Kidney tubule cell (primary cell): ENCODE data around the gene CCDC85C.

ENCODE experiments used
- DNase-seq: peaks from one replicate; pipeline ENCODE4 v3.0.0-alpha.2; 2018; ENCODE audit warnings: low spot score

The CCDC85C gene

DNA sequence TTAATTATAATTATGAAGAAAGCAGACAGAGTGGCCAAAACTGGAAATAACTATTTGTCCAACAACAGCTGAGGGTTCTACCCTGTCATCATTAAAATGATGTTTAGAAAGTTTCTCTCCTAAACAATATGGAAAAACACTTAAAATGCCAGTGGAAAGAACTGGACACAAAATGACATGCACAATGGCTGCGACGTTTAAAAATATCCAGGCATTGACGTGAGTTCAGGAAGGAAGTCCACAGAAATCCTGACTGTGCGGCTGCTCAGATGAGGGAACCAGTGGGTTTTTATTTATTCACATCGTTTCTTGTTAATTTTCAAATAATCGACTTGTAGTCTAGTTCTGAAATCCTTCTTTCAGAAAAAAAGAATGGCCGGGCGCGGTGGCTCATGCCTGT, 64.5 kb downstream of the CCDC85C start:
- no peak for DNase-seq

DNA sequence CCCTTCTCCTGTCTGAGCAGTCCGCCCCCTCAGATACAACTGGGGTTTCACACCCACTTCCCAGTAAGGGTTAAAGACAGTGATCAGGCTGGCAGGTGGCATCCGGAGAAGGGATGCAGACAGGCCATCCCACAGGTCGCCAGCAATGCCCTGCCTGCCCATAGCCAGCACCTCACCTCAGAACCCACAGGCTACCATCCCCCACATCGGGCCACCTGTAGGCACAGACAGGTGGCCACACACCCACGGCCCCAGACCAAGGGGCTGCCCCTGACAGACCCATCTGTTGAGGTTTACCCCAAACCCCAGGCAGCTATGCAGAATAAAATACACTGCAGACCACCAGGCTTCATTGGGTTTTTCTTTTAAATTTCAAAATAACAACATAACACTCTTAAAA, 65.3 kb downstream of the CCDC85C start:
- no peak for DNase-seq

DNA sequence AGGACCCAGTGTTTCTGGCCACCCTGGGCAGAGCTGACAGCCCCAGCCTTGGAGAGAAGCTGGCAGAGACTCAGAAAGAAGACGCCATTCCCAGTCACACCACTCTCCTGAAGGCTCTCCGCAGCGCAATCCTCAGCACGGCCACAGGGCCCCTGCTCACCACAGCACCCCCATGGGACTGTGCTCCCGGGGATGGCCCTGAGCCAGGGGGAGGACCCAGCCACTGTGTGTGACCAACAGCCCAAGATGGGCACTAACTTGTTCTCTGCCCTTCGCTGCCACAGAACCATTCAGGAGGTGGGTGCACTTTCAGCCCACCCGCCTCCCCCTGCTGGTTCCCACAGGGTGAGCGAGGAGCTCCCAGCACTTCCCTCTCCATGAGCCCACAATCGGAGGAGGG, 65.7 kb downstream of the CCDC85C start:
- no peak for DNase-seq

DNA sequence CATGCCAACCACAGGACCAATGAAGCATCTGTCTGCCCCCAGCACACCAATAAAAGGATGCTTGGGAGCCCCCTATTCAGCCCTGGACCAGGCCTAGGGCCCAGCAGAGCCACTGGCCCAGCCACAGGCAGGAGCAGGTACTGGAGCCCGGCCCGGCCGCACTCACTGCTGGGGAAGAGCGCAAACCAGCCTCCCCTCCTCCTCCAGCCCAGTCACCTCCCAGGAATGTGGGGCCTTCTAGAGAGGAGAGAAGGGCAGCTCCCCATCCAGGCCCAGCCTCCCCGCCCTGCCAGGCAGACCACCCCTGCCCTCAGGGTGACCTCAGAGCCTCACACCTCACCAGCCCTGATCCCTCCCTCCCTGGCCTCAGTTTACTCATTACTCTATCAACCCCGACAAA, 66.6 kb downstream of the CCDC85C start:
- peak; percentile 71 for DNase-seq

DNA sequence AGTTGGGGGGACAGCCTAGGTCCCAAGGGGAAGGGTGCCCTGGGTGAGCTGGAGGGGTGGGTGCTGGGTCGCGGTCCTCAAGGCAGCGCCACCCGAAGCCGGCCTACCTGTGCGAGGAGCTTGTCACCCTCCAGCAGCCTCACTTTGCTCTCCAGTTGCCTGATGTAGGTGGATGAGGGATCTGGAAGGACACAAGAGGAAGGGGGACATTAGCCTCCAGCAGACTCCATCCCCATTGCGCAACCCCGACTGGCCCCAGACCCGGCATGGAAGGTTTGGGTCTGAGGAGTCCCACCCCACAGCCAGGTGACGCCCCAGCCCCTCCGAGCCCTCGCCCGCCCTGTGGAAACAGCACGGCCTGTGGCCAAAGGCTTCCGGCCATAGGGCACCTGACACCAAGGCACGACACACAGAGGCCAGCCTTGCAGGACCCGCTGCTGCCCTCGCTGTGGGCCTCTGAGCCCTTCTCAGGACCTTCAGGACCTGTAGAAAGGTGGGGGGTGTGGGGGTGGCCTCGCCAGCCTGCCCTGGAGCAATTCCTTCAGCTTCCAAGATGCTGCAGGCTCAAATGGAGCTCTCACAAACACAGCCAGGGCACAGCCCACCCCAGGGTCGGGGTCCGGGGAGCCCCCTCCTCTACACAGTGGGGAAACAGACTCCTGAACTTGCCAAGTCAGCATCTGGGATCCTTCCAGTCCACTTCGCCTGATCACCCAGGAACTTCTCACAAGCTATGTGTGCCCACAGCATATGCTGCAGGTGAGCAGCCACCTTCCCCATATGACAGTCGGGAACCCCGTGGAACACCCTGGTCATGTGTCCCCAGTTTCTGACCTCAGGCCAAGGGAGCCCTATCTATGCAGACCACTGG, 67.9 kb downstream of the CCDC85C start:
- DNase-seq, result no peak

DNA sequence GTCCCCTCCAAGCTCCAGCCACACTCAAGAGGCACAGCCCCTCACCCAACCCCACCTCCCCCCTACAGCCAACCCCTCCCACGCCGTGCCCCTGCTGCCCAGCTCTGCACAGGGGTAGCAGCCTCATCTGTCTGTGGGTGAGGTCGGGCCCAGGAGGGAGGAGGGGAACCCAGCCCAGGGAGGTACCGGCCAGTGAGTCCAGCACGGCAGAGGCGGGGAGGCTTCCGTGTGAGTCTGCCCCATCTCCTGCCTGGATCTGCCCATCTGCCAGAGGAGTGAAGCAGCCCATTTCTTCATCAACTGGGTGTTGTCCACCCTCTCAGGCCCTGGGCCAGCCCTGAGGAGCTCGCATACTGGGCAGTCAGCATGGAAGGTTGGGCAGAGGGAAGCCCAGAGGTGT, 68.6 kb downstream of the CCDC85C start:
- DNase-seq, result no peak

DNA sequence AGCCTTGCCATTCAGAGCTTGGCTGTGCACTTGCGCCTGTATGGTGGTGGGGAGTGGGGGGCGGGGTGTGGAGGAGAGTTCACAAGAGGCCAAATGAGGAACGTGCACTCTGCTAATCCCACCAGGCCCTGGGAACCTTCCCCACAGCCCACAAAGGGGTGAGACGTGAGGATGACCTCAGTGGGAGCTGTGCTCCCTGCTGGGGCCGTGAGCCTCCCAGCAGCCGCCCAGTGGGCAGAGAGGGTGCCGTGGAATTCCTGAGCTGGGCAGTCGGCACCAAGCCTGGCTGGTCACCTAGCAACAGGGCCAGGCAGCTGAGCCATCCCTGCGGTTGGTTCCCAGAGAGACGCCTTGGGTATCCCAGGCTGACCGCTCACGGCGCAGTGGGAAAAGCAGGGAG, 69.1 kb downstream of the CCDC85C start:
- DNase-seq, result peak; percentile 53

DNA sequence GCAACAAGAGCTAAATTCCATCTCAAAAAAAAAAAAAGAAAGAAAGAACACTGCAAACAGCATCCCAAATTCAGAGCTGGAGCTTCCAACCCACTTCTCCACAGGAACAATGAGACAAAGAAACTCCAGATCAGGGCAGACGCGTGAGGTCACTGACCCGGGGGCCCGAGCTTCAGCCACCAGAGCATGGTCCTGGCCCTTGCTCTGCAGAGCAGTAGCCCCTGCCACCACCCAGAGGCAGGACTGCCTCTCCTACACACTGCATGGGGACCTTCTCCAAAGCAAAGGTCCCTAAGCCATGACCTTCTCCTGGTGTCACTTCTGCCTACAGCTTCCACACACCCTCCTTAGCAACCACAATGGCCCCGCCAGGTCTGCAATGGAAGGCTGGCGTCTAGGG, 69.7 kb downstream of the CCDC85C start:
- no peak for DNase-seq

DNA sequence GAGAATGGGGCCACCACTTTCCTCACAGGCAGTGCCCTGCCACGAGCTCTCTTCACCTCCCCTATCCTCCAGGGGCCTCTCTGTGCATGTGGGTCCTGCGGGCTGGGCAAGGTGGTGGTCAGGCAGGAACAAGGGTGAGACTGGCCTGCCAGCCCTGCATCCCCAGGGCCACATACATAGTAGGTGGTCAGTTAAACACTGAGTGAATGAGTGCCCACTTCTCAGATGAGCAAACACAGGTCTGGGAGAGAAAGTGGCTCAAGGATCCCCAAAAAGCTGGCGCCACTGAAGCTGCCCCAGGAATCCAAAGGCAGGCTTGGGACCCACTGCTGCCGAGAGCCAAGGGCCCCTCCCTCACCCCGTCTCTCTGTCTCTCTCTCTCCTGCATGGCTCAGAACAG, 71.7 kb downstream of the CCDC85C start:
- no peak for DNase-seq

DNA sequence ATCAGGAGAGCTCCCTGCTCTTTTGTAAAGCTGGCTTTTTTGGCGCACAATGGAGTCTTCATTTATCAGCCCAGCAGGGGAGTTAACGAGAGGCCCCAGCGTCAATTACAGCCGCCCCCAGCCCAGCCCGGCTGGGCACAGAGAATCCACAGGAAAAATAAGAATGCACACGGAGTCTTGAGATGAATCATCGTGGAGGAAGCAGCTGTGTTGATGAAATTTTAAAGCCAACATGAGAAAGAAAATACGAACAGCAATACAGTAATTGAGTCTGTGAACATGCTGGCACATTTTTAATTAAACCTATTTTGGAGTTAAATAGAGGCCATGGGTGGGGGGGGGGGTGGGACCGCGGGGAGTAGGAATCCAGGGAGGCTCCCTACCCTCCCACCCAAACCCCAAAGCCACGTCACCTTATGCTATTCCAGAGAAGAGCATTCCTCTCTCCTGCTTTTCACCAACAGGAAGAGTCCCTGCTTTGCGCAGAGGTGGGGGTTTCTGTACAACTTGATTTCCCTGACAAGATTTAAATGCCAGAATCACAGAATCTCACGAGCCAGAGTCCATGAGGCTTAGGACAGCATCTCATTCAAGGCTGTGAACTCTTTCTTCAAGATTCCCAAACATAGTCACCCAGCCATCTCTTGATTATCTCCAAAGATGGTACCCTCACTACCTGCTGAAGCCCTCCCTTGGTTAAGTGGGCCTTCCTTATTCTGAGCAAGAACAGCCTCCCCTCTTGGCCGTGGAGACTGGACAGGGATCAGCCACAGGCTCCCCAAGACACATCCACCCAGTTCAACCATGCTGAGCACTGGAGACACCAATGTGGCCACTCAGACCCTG, 72.5 kb downstream of the CCDC85C start:
- no peak for DNase-seq

DNA sequence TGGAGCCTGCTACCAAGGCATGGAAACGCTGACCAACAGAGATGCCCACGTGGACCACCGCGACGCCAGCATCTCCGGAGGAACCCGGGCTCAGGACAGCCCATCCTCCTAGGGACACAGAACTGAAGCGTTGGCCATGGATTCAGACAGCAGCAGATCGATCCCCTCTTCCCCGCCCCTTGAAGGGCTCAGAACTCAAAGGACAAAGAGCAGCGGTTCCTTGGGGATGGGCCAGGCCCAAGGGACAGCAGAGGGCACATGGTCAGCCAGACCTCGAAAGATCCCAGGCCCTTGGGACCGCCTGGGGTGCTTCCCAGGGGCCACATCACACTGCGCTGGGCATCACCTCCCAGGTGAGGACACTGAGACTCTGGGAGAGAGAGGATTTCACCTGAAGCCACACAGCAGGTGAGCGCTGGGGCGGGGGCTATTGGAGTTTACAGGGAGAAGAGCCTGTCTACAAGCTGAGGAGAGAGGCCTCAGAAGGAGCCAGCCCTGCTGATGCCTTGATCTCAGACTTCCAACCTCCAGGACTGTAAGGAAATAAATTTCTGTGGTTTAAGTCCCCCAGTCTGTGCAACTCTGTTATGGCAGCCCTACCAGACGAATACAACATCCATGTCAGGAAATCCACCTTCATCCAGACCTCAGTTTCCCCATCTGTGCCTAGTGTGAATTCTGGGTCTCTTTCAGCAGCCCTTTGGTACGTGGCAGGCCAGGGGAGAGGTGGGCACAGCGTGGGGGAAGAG, 73.4 kb downstream of the CCDC85C start:
- no peak for DNase-seq

DNA sequence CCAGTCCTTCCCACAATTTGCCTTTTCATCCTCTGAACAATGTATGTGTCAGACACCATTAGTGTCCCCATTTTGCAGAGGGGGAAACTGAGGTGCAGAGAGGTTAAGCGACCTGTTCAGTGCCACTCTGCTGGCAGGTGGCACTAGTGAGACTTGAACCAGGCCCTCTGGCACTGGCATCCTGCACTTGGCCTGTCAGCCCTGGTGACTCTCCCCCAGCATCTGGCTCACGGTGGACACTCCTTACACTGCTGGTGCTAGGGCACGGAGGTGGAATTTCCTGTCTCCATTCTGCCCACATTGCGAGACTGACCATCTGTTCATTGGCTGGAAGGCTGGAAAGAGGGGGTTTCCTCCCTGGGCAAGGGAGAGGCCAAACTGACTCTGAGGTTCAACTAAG, 74.1 kb downstream of the CCDC85C start:
- no peak for DNase-seq

DNA sequence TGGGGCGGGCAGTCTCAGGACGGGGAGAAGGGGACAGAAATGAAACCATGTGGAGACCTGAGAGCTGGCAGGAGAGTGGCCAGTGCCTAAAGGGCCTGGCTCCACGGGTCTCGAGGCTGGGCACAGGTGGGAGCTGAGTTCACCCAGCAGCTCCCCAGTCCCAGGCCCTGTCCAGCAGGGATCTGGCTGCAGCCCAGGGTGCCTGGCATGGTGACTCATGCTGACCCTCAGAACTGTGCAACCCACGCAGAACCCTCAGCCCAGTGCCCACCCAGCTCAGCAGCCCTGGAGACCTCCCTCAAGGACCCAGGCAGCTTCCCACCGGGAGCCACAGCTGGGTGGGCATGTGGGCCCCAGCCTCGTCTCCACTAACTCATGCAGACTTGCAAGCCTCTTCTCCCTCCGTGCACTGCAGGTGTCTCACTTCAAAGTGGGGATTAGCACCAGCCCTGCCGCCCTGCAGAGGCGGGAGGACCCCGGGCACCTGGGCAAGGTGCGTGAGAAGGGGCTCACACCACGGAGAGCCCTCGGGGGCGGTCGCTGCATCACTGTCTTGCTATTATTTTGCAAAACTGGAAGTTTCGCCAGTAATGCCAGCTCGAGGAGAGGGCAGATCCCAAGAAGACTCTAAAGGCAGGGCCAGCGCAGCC, 76.5 kb downstream of the CCDC85C start:
- no peak for DNase-seq

DNA sequence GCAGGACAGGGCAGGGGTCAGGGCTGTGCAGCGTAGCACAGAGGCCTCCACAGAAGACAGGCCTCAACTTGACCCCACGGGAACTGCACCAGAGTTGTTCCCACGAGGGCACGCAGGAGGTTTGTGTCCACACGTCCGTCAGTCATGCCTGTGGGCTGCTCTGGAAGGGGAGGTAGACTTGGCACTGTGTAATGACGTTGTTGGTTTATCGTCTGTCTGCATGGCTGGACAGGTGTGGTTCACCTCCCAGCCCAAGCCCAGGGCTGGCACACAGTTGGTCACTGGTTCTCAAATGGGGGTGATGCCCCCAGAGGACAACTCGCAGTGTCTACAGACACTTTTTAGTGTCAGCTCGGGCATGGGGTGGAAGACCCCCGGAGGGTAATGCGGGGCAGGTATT, 77.0 kb downstream of the CCDC85C start:
- DNase-seq, result no peak

DNA sequence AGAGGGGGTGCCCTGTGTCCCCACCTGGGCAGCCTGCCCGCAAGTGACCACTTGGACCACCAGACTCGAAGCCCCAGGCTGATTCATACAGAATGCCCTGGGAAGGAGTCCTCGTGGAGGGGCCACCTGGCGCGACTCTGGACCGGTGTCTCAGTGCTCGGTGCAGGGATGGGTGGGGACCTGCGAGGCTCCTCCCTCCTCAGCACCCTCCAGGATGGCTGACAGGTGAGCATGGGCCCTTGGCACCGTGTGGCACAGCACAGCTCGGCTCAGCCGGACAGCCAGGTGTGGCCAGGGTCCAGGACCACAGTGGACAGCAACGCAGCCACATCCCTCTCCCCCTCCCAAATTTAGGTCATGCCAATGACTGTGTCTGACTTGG, 78.3 kb downstream of the CCDC85C start:
- no peak for DNase-seq

DNA sequence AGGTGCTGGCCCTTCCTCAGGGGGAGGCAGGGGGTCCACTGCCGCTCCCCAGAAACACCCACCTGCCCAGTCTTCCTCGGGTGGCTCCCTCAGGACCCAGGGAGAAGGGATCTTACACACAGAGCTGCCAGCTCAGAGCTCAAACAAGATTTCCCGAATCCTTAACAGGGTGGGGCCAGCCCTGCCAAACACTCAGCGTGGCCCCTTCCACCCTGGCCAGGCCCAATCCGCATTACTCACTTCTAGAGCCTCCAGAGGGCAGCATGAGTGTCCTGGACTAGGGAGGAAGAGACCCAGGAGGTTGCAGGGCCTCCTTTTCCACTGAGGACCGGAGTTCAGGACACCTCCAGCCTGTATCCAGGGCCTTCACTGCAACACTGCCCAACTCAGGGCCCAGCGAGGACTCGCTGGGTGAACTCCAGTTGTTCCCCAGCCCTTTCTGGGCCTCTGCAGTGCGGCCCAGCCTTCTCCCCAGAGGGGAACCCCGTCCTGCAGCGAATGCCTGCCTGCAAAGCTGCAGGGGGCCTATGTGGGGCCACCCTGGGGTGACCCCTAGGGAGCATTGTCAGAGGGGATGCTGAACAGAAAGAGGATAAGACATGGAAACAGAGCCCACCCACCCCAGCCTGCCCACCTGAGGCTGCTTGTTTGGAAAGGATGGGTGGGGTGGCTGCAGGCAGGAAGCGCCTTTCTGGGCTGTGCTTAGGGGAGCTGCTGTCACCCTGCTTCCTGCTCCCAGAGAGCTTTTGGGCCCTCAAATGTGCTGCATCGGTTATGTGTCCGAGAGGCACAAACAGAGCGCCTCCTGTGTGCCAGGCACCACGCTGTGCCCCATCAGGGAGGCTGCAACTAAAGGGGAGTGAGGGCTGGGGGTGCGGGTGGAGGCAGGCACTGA, 79.0 kb downstream of the CCDC85C start:
- peak; percentile 50 for DNase-seq

DNA sequence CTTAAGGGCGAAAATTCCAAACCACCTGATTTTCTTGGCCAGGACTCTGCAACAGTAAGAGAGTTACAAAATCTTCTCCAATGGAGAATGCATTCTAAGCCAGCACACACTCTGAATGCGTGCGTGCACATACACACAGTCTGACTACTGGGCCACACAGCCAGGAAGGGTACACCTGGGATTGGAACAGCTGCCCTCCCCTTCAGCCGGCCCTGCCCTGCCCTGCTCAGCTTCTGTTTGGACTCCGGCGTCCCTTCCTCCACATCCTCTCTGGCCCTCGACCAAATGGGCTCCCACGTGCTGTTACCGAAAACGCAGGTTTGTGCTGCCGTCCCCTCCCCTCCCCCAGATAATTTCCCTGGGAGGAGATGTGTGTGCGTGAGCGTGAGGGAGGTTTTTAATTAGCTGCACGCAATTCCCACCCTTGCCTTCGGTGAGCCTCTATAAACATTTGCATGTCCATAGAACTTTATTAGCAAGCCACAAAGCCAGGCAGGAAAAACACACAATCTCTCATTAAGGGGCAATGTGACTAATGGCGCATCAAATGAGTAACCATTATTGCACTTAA, 79.8 kb downstream of the CCDC85C start:
- DNase-seq, result no peak

DNA sequence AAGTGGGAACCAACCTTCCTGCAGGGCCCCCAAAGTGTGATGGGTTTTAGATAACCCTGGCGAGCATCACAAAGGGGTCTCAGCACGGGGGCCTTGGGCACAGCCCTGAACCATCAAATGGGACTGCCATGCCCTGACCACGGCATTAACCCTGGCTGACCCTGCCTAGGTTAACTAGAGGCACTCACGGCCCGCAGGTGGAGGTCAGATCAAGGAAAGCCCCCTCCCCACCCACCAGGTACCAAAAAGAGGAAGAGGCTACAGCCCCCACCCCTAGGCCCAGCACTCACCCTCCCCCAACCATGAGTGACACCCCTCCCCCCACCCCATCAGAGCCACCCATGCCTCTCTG, 80.3 kb downstream of the CCDC85C start:
- DNase-seq, result no peak

DNA sequence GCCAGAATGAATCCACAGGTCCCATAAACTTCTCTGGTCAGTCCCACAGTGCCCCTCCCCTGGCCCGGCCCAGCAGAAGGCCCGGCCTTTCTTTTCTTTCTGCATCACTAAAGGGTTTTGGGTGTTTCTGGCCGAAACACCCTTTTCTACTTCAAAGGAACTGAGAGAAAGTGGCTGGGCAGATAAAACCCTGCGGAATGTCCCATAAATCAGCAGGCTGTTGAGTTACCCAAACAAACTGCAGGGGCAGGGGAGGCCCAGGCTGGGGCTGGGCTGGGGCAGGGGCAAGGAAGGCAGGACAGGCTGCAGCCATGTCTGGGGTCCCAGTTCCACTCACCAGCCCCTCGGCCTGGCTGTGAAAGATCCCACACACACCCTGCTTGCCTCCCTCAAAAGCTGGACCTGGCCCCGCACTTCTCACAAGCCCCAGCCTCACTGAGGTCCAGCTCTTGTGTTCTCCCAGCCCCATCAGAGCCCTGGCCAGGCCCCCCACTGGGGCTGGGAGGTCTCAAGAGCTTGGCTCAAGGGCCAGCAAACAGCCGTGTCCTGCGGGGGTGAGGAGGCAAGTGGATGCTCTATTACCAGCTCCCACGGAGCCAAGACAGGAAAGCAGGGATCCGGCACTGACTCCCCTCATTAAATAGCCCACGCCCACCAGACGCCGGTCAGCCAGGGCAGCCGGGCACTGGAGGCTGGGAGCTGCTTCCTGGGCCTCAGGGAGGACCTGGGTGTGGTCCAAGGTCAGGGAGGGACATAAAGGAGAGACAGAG, 80.9 kb downstream of the CCDC85C start:
- no peak for DNase-seq

DNA sequence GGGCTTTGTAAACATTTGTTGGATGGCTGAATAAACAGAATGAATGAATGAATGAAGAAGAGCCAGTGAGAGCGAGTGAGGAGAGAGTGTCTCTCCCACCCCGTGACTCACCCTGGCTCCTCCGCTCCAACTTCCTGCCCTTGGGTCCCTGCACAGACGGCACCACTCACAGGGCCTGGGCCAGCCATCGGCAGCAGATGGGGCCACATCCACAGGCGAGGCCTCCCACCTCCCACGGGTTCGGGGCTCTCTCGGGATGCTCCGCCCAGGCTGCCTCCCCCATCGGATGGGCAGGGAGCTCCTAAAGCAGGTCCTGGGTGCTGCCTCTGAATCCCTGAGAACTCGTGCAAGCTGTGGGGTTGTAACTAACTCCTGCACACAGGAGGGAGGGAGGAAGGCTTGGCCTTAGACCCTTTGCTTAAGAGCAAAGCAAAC, 81.5 kb downstream of the CCDC85C start:
- no peak for DNase-seq
